Measurements from ENCODE around the gene FBXL15.

The FBXL15 gene

DNA sequence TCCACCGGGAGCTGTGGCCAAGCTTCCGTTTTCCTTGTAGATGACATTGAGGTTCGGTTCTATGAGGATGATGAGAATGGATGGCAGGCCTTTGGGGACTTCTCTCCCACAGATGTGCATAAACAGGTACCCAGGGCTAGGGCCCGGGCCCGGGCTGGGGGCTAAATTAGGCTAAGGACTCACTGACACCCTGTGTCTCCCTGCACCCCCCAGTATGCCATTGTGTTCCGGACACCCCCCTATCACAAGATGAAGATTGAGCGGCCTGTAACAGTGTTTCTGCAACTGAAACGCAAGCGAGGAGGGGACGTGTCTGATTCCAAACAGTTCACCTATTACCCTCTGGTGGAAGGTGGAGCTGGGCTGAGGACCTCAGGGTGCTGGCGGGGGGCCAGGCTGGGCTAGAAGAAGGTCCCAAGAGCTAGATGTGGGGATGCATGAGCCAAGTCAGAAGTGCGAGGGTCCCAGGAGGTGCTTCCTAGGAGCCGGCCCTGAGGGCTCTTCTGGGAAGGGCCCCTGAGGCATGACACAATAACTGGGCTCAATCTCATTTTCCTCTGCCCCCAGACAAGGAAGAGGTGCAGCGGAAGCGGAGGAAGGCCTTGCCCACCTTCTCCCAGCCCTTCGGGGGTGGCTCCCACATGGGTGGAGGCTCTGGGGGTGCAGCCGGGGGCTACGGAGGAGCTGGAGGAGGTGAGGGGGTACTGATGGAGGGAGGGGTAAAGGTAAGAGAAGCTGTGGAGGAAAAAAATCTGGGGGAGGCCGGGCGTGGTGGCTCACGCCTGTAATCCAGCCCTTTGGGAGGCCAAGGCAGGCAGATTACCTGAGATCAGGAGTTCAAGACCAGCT, 22.2 kb upstream of the FBXL15 start:
- no peak for DNase-seq

DNA sequence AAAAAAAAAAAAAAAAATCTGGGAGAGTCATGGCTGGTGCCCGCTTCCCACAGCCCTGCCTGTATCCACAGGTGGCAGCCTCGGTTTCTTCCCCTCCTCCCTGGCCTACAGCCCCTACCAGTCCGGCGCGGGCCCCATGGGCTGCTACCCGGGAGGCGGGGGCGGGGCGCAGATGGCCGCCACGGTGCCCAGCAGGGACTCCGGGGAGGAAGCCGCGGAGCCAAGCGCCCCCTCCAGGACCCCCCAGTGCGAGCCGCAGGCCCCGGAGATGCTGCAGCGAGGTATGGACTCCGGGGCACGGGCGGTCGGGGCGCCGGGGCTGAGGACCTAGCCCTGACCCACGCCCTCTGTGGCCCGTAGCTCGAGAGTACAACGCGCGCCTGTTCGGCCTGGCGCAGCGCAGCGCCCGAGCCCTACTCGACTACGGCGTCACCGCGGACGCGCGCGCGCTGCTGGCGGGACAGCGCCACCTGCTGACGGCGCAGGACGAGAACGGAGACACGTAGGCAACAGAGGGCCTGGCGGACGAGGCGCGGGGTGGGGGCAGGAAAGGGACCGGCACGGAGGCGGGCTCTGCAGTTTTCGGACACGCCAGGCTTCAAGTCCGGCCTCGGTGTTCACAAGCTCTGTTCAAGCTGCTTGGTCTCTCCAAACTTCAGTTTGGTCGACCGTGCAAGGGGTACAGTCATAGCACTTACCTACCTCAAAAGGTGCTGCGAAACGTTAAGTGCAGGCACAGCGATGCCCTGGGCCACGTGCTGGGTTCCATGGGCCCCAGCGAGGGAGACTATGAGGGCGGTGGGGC, 21.2 kb upstream of the FBXL15 start:
- DNase-seq, result peak; percentile 85

DNA sequence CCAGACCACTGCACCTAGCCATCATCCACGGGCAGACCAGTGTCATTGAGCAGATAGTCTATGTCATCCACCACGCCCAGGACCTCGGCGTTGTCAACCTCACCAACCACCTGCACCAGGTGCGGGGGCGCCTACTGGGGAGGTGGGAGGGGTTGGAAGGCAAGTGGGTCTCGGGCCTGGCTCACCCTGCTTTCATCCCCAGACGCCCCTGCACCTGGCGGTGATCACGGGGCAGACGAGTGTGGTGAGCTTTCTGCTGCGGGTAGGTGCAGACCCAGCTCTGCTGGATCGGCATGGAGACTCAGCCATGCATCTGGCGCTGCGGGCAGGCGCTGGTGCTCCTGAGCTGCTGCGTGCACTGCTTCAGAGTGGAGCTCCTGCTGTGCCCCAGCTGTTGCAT, 20.6 kb upstream of the FBXL15 start:
- no peak for DNase-seq

DNA sequence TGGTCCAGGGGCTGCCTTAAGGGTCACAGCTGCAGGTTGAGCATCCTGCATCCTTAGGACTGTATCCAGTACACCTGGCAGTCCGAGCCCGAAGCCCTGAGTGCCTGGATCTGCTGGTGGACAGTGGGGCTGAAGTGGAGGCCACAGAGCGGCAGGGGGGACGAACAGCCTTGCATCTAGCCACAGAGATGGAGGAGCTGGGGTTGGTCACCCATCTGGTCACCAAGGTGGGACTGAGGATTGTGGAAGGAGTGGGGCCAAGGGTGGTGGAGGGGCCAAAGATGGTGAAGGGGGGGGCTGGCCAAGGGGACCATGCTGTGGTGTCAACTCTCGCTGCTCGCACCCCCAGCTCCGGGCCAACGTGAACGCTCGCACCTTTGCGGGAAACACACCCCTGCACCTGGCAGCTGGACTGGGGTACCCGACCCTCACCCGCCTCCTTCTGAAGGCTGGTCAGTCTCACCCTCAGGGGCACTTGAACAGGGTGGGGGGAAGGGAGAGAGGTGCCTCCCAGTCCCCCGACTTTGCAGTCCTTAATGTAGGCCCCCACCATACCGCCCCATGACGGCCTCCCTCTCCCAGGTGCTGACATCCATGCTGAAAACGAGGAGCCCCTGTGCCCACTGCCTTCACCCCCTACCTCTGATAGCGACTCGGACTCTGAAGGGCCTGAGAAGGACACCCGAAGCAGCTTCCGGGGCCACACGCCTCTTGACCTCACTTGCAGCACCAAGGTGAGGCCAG, 19.9 kb upstream of the FBXL15 start:
- no peak for DNase-seq

DNA sequence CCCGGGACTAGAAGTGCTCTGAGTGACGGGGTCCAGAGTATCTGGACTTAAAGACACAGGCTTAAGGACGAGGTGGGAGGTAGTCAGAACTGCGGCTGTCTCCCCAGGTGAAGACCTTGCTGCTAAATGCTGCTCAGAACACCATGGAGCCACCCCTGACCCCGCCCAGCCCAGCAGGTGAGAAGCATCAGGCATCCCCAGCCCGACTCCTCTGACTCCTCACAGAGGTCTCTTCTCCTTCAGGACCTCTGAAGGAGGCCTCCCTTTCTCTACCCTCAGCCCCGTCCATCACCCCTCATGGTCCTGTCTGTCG, 19.3 kb upstream of the FBXL15 start:
- DNase-seq, result no peak

DNA sequence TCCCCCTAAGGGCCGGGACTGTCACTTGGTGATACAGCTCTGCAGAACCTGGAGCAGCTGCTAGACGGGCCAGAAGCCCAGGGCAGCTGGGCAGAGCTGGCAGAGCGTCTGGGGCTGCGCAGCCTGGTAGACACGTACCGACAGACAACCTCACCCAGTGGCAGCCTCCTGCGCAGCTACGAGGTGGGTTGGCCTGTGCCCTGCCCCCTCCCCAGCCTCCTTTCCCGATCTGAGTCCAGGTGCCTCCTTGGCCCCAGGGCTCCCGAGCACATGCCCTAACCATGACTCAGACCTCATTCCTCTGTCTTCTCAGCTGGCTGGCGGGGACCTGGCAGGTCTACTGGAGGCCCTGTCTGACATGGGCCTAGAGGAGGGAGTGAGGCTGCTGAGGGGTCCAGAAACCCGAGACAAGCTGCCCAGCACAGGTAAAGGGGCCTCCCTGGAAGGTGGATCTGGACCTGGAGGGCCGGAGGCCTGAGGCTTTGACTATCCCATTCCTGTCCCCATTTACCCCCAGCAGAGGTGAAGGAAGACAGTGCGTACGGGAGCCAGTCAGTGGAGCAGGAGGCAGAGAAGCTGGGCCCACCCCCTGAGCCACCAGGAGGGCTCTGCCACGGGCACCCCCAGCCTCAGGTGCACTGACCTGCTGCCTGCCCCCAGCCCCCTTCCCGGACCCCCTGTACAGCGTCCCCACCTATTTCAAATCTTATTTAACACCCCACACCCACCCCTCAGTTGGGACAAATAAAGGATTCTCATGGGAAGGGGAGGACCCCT, 18.7 kb upstream of the FBXL15 start:
- DNase-seq, result no peak

DNA sequence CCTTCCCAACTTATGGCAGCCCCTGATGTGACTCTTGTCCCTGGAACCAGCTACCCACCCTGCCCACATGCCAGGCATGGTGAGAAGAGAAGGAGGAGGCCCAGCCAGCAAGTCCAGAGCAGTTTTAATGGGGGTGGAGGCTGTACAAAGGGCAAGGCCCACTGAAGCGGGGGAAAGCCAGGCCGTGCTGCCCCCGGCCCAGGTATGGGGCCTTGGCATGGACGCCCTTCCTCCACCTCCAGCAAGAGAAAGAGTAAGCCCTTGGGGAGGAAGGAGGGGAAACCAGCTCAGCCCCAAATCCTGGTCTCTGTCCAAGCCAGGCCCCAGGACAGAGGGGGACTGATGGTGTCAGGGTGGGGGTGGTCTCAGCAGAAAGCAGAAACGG, 18.1 kb upstream of the FBXL15 start:
- no peak for DNase-seq

DNA sequence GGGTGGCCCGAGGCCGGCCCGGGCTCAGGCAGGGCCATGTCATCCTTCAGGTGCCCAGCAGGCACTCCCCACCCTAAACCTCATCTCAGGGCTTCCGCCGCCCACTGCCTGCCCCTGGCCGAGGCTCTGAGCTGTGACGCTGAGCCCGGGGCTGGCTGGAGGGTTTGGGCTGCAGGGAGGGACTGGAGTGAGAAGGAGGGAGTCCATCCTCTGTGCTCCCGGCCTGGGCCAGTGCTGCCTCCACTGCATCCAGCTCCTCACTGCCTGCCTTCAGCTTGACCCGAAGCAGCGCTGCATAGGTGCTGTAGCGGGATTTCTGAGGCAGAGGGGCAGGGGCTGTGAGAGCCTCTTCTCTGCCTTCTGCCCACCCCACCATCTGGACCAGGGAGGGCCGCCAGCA, 17.5 kb upstream of the FBXL15 start:
- no peak for DNase-seq

DNA sequence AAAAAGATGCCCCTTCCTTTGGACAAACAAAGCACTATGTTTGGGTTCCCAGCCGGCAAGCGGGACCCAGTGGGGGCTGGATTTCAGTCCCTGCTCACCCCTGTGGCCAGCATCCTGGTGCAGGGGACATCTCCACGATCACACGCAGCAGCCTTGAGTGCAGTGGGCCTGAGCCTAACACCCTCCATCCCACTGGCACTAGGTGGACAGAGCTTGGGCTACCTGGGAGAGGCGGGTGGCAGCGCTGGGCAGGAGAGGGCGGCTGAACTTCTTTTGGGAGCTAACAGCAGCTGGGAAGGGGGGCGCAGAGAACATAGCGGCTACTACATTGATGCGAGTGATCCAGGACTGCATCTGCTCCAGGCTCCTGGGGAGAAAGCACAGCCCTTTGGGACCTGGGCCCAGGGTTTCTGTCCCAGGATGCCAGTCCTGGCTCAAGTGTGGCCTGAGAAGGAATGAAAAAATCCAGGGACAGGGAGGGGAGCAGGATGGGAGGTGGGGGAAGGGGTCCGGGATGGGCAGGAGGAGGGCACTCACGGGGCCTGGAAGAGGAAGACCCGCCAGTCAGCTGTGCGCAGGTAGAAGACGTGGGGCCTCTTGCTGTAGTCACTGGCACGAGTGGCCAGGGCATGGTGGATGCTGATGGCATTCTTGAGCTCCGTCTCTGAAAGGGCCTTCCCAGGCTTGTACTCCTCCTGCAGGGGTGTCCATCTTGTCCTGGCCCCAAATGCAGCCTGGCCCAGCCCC, 16.1 kb upstream of the FBXL15 start:
- no peak for DNase-seq

DNA sequence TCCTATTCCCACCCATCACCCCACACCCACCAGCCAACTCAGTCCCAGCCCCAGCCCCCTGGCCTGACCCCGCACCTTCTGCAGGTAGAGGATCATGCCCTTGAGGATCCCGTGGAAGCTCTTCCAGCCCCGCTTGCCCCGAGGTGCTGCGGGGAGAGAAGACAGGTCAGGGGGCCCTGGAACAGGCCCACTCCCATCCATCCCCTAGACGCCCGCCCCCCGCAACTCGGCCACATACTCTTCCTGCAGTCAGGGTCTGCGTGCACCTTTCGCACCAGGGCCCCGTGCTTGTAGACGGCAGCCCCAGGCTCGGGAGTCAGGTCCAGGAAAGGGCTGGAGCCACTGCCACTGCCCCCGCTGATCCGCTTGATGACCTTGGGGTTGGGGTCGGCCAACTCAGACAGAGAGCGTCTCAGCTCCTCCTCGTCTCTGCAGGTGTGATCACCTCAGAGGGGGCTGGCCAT, 15.5 kb upstream of the FBXL15 start:
- DNase-seq, result no peak

DNA sequence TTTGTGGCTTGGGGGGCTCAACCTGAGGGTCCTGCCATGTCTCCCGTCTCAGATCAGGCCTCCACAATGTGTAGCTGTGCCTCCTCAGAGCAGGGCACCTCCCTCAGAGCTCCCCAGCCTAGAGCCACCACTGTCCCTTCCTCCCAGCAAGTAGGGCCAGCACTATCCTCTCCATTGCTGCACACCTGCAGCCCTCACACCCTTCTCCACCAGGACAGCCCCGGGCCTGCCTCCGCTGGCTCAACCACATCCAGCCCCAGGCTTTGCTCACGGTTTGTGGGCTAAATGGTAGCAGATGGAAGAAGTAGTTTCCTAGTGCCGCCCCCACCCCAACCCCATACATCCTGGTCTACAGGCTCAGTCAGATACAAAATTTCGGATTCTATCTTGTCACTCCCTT, 15.0 kb upstream of the FBXL15 start:
- no peak for DNase-seq

DNA sequence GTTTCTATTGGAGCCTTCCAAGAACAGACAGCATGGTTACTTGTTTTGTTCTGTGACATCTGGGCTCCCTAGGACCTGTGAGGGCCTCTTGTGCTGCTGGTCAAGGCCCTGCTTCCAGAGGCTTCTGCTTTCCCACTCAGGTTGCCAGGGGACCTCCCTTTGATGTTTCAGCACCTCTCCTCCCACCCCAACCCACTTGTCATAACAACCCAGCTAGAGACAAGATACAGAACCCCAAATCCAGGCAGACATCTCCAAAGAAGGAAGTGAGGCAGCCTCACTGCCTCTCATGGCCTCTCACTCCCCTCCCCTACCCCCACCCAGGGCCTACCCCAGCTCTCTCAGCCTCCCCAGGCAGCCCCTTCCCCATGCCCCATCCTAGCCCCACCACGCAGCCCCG, 13.8 kb upstream of the FBXL15 start:
- DNase-seq, result no peak

DNA sequence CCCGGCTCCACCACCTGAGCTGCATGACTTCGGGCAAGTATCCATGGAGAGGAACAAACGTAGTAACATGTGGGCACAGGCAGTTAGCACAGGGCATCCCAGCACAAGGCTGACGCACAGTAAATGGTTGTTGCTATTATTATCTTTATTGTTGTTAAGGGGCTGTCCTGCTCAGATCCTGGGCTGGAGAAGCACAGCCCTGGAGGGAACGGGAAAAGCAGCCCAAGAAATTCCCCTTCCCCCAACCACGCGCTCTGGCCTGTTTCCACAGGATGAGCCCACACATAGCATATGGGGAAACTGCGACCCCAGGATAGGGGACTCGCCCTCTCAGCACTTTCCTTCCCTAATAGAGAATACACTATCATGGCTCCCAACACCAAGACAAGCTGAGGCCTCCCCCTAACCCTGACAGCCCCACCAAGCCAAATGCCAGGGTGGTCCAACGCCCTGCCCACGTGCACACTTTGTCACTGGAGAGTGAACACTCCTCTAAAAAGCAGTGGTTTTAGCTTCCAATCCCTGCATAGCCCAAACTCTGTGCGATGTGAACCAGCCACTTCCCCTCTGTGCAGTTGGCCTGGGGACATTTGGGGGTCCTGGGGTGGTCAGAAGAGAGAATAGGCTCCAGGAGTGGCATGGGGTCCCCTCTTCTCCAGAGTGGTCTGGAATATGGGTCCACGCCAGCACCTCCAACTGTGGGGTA, 13.1 kb upstream of the FBXL15 start:
- peak; percentile 36 for DNase-seq

DNA sequence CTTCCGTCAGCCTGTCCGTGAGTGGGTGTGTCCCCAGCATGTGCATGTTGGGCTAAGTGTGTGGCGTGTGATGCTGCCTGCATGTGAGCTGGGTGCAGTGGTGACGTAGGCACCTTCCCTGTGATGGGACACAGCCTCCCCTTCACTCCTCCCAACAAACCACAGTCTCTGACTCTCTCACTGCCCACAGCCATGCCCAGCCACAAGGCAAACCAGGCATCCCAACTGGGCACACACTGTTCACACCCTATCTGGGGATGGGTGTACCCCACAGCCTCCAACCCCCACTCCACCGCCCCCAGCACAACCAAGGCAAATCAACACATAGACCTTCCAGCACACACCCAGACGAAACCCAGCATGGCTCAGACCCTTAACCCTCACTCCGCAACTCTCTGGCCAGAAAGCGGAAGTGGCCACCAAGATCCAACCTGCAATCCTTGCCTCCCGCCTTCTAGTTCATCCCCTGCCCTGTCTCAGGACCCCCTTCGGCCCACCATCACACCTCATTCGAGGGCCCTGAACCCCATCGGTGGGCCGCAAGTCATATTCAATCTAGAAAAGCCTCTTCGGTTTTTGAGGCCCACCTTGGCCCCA, 12.4 kb upstream of the FBXL15 start:
- peak; percentile 45 for DNase-seq

DNA sequence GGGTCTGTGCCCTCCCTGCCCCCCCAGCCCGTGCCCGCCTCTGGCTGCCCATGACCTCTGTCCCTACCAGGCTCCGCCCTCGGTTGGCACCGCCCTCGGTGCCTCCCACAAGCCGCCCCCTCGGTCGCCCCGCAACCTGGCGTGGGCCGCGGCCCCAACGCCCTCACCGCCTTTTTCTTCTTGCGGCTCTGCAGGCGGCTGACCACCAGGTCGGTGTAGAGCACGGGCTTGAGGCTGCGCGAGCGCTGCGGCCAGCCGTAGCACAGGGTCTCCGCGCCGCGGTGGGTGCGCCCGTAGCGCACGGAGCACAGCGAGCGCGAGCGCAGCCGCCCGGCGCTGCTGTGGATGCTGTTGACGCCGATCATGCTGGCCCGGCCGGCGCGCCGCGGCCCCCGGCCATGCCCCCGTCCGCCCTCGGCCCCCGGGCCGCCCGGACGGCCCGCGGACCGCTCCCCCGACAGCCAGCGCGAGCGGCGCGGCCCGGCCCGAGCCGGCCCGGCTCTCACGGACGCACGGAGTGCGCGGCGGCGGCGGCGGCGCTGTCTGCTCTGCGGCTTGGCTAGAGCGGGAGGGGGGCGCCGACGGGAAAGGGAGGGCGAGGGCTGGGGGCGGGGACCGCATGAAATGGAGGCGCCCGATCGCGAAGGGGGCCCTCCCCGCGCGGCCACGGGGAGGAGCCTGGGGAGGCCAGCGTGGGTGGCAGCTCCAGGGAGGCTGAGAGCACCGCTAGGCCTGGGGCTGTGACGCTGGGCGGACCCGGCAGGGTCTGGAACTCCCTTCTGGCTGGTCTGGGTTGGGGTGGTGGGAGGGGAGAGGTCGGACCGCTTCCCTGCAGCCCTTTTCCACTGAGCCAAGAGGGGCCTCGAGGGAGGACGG, 11.7 kb upstream of the FBXL15 start:
- DNase-seq, result peak; percentile 37

DNA sequence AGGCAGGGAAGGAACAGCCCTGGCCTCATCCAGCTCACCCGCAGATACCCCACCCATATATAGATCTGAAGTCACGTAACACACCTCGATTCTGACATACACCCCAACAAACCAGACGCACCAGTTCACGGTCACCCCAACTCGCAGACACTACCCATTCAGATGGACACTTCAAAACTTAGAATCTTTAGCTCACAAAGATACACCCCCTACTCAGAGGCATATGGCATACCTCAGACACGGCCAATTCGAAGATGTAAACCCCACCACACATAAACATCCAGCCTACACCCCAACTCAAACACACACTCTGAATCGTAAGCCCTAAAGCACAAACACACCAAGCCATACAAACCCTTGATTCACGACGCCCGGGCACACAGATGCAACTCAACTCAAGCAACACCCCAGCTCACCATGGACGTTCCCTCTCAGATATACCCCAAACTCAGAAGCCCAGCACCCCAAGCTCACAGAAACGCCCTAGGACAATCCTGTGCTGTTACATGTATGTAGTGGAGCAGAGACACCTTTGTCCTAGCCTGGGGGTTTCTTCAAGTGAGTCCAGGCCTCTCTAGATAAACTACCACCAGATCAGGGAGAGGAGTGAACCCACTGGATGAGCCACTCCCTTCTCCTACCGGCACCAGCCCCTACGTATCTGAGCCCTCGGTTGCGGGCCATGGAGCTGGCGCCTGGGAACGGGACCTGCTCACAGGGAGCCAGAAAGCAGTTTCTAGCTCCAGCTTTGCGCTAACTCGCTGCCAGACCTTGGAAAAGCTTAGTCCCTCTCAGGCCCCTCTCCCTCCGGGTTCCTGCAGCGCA, 10.8 kb upstream of the FBXL15 start:
- DNase-seq, result no peak

DNA sequence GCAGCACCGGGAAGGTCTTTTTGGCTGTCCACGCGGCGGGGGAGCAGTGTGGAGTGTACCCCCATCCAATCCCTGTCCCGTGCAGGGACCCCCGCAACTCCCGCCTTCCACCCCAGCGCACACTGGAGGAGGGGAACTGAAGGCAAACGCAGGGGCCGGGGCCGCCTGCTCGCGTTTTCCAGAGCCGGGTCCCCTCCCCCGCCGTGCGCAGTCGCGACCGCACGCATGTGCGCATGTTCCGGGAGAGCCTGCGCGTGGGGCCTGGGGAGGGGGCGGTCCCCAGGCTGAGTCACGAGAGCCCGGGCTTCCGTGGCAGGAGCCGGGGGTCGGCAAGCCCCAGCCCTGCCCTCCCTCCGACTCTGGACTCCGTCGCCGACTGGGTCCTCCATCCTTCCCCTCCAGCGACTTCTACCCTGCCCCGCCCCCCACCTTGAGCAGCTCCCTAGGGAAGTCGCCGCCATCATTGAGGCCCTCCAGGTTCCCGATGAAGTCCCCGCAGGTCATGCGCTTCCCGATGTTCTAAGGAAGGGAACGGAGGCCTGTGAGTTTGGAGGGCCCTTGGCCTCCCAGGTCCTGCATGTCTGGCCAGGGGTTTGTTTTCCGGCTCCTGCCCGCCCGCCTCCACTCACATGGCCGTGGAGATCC, 10.1 kb upstream of the FBXL15 start:
- no peak for DNase-seq

All from inflammatory macrophage treated with lipopolysaccharide for 4 hours (primary cell).